ENCODE measurements around the gene SF3B3.

GRCh38 chr16:70614208-70614951, 90.8 kb downstream of the SF3B3 start:
- TF ChIP-seq GATA3 (IDR thresholded peaks at IDR 0.05; ENCODE audit: low read depth, low read length) (no peak), GATA2 (IDR thresholded peaks at IDR 0.05; ENCODE audit: low read depth, low read length) (no peak; the same call in 1 of the 2 replicates)

Data from SH-SY5Y (cell line).